Endothelial cell (in vitro differentiated cells): Measurements from ENCODE around the gene XG. TPM values are rescaled to one million over a fixed set of nuclear protein-coding genes. Genes with fewer than 3 reads are reported as not detected.
"Not testable (repeated sequence)": the region's sequence is repeated elsewhere in the genome, so short reads cannot be mapped to it uniquely, and the experiment has no call there.

ENCODE experiments used
- DNase-seq: peaks from one replicate; pipeline ENCODE4 v3.0.0; 2021; ENCODE audit warnings: low spot score
- H3K27ac Mint-ChIP-seq: one replicate; pipeline ENCODE4 v1.8.0; 2021; ENCODE audit warnings: mixed read lengths, inconsistent platforms; ENCODE audit not compliant: unreplicated experiment
- H3K27me3 Mint-ChIP-seq: one replicate; pipeline ENCODE4 v1.8.0; 2021; ENCODE audit warnings: mild to moderate bottlenecking, moderate library complexity, mixed read lengths, inconsistent platforms; ENCODE audit not compliant: unreplicated experiment
- H3K36me3 Mint-ChIP-seq: one replicate; pipeline ENCODE4 v1.8.0; 2021; ENCODE audit warnings: mild to moderate bottlenecking, low read depth, mixed read lengths, inconsistent platforms; ENCODE audit not compliant: unreplicated experiment
- H3K4me1 Mint-ChIP-seq: one replicate; pipeline ENCODE4 v1.8.0; 2021; ENCODE audit warnings: mild to moderate bottlenecking, mixed read lengths, inconsistent platforms; ENCODE audit not compliant: unreplicated experiment
- H3K4me3 Mint-ChIP-seq: one replicate; pipeline ENCODE4 v1.8.0; 2021; ENCODE audit warnings: mild to moderate bottlenecking, mixed read lengths, inconsistent platforms; ENCODE audit not compliant: unreplicated experiment
- H3K9me3 Mint-ChIP-seq: one replicate; pipeline ENCODE4 v1.8.0; 2021; ENCODE audit warnings: mixed read lengths, inconsistent platforms; ENCODE audit not compliant: unreplicated experiment
- total RNA-seq: library from RNA; stranded (reverse); fragmentation: NEBNext Ultra II Directional; extraction: Animal tissue kit (Norgen Biotek cat#: 25700); gene quantifications from one replicate; pipeline ENCODE4 v1.2.1, GENCODE V29; 2021; ENCODE audit not compliant: unreplicated experiment
- TF ChIP-seq, protein P1 (sequence below): fragments of 200-600 bp; sonication (generic); IDR thresholded peaks from one replicate; pipeline ENCODE4 v1.5.0; 2021; ENCODE audit warnings: antibody characterized with exemption; ENCODE audit not compliant: unreplicated experiment

The XG gene
- total RNA-seq, 1 donor from 2014 or later = 0.18 TPM

DNA sequence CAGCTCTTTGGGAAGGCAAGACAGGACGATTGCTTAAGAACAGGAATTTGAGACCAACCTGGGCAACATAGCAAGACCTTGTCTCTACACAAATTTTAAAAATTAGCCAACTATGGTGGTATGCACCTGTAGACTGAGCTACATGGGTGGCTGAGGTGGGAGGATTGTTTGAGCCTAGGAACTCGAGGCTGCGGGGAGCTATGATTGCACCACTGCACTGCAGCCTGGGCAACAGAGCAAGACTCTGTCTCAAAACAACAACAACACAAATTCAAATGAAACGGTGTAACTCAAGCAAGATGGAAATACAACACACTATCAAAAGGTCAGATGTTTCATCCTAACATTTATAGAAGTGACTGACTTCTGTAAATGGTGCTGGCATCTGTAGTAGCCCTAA lies 37.1 kb downstream of the XG start:
- H3K27me3 Mint-ChIP-seq = peaks cover 3% of the 10 kb centered on the region
- H3K9me3 Mint-ChIP-seq = no peaks in the 10 kb centered on the region
- TF ChIP-seq, protein P1, sequence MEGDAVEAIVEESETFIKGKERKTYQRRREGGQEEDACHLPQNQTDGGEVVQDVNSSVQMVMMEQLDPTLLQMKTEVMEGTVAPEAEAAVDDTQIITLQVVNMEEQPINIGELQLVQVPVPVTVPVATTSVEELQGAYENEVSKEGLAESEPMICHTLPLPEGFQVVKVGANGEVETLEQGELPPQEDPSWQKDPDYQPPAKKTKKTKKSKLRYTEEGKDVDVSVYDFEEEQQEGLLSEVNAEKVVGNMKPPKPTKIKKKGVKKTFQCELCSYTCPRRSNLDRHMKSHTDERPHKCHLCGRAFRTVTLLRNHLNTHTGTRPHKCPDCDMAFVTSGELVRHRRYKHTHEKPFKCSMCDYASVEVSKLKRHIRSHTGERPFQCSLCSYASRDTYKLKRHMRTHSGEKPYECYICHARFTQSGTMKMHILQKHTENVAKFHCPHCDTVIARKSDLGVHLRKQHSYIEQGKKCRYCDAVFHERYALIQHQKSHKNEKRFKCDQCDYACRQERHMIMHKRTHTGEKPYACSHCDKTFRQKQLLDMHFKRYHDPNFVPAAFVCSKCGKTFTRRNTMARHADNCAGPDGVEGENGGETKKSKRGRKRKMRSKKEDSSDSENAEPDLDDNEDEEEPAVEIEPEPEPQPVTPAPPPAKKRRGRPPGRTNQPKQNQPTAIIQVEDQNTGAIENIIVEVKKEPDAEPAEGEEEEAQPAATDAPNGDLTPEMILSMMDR = no peak
- DNase-seq = no peak
- no peaks in the 10 kb centered on the region for H3K4me1 Mint-ChIP-seq
- no peak overlapping the region for H3K4me3 Mint-ChIP-seq
- H3K36me3 Mint-ChIP-seq = no peaks in the 10 kb centered on the region
- no peak overlapping the region for H3K27ac Mint-ChIP-seq

DNA sequence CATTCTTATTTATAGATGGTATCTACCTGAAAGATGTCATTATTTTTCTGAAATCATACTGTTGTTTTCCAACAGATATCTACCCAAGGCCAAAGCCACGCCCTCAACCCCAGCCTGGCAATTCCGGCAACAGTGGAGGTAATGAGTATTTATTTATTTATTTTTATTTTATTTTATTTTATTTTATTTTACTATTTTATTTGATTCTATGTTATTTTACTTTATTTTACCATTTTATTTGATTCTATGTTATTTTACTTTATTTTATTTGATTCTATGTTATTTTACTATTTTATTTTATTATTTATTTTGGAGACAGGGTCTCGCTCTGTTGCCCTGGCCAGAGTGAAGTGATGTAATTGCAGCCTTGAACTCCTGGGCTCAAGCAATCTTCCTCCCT lies 37.7 kb downstream of the XG start:
- Mint-ChIP-seq H3K9me3 (no peaks in the 10 kb centered on the region), H3K36me3 (no peaks in the 10 kb centered on the region), H3K4me1 (no peaks in the 10 kb centered on the region), H3K27ac (no peak overlapping the region), H3K4me3 (no peak overlapping the region), H3K27me3 (peaks cover 3% of the 10 kb centered on the region)
- no peak for DNase-seq
- TF ChIP-seq, protein P1 = no peak

DNA sequence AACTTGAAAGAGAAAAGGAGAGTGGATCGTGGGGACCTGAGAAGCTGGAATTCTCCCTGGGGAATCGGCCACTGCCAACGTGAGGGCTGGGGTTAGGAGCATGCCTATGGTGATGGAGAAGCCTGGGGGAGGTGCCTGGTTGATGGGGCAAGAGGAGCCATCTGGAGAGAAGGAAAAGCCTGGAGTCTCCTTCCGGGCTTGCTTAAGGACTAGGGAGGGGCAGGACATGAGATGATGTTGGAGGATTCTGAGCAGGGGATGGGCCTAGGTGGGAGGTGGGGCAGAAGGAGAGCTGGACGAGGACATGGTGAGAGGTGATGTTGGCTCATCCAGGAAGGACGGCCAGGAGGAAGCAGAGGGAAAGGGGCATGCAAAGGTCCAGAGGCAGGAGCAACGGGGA lies 41.9 kb downstream of the XG start:
- no peak overlapping the region for H3K4me3 Mint-ChIP-seq
- no peak for DNase-seq
- H3K27ac Mint-ChIP-seq = no peak overlapping the region
- no peaks in the 10 kb centered on the region for H3K9me3 Mint-ChIP-seq
- TF ChIP-seq, protein P1 = no peak
- peaks cover 3% of the 10 kb centered on the region for H3K27me3 Mint-ChIP-seq
- no peaks in the 10 kb centered on the region for H3K36me3 Mint-ChIP-seq
- no peaks in the 10 kb centered on the region for H3K4me1 Mint-ChIP-seq

DNA sequence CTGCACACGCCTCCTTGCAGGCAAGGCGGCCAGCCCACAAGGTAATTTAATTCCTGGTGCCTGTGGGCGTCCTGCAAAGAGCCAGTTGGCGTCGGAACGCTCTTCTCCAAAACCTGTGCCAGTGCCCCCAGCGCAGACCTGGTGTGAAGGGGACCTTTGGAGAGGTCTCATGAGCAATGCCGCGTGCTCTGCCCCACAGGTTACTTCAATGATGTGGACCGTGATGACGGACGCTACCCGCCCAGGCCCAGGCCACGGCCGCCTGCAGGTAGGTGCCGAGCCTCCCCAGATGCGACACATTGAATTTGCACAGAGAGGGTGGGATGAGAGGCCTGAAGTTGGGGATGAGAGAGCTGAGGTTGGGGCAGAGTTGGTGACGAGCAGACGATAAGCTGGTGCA lies 42.5 kb downstream of the XG start:
- H3K36me3 Mint-ChIP-seq = no peaks in the 10 kb centered on the region
- H3K9me3 Mint-ChIP-seq = no peaks in the 10 kb centered on the region
- DNase-seq = no peak
- H3K4me3 Mint-ChIP-seq = no peak overlapping the region
- no peak overlapping the region for H3K27ac Mint-ChIP-seq
- no peaks in the 10 kb centered on the region for H3K4me1 Mint-ChIP-seq
- TF ChIP-seq, protein P1 = no peak
- H3K27me3 Mint-ChIP-seq = peaks cover 4% of the 10 kb centered on the region

DNA sequence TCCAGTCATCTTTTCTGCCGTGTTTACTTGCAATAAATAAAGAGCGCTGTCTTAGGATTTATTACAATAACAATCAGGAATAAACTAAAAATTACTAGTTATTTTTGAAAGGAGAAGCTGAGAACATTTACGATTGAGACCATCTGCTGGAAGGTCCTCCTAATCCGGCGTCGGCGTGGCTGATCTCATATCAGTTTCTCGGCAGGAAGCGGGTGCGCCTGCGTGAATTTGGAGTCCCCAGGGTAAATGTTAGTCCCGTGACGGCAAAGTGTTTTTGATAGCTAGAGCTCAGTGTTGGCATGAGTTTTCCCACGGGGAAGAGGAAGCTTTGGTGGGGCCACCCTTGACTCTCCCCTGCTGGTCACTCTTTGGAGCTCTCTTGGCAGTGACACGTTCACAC lies 45.0 kb downstream of the XG start:
- H3K27ac Mint-ChIP-seq, DNase-seq, H3K27me3 Mint-ChIP-seq, H3K9me3 Mint-ChIP-seq, H3K4me1 Mint-ChIP-seq, H3K36me3 Mint-ChIP-seq, H3K4me3 Mint-ChIP-seq: not testable (repeated sequence)

DNA sequence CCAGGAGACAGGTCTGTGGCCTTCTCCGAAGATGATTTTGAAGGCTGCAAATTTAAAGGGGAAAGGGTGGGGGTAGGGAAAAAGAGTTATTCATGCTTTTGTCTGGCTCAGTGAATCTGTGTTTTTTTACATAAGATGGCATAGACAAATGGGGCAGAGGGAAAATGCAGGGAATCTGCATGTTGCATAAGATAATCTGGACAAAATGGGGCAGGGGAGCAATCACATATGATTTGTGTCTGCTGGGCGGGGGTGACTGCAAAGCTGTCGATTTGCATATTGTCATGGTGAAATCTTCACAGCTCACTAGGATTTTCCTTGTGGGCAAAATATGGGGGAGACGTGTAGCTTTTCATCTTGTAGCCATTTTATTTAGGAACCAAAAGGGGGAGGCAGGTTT lies 47.5 kb downstream of the XG start:
- no peak overlapping the region for H3K27ac Mint-ChIP-seq
- no peak for DNase-seq
- no peaks in the 10 kb centered on the region for H3K9me3 Mint-ChIP-seq
- no peak overlapping the region for H3K4me3 Mint-ChIP-seq
- peaks cover 4% of the 10 kb centered on the region for H3K27me3 Mint-ChIP-seq
- no peaks in the 10 kb centered on the region for H3K36me3 Mint-ChIP-seq
- TF ChIP-seq, protein P1 = no peak
- peaks cover 2% of the 10 kb centered on the region for H3K4me1 Mint-ChIP-seq

DNA sequence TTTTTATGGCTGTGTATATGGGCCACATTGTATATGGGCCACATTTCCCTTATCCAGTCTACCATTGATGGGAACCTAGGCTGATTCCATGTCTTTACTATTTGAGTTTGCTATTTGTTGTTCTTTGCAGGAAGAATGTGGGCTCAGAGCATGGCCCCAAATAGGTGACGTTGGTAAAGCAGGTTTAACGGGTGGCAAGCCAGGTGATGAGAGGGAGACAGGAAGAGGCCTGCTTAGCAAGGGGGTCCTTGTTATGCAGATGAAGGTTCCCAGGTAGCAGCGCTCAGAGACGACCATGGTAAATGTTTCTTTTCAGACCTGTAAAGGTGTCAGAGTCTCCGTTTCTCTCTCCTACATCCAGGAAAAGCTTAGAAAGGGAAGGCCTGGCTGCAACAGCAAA lies 48.1 kb downstream of the XG start:
- H3K36me3 Mint-ChIP-seq, H3K4me1 Mint-ChIP-seq, DNase-seq, H3K27ac Mint-ChIP-seq, H3K4me3 Mint-ChIP-seq, H3K27me3 Mint-ChIP-seq, H3K9me3 Mint-ChIP-seq: not testable (repeated sequence)
